HEK293T (cell line): ENCODE data around the gene XRCC5.

Experiments
- HDGF ChIP-seq: fragments of 450-650 bp; IDR thresholded peaks from 2 replicates; pipeline ENCODE4 v1.6.1; 2017; ENCODE audit warnings: antibody characterized with exemption, borderline replicate concordance
- SP1 ChIP-seq: fragments of 450-650 bp; IDR thresholded peaks from 2 replicates; pipeline ENCODE4 v1.6.1; 2017

DNA sequence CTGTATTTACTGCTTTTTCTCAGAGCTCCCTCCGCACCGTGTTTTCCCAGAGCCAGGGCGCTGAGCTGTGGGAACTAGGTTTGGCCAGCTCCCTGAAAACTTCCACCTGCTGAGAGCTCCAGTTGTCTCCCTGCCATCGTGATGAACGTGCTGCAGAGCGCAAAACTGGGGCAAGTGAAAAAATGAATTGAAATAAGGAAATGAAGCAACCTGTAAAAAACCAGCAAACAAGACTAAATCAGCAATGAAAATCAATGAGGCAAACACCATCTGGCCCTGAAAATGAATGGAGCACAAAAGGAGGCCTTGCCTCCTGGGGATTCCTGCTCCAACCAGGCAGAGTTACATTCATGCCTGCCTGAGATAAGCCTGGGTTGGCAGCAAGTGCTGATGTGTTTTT, 133.2 kb downstream of the XRCC5 start:
- TF ChIP-seq SP1 (no peak), HDGF (no peak)
